ENCODE data around the gene WDPCP. TPM values are rescaled to one million over a fixed set of nuclear protein-coding genes. Genes with fewer than 3 reads are reported as not detected.

WDPCP gene
- polyA plus RNA-seq, 4 donors, result 1.1 to 4.0 (median 1.5) TPM

- no peaks in the 10 kb centered on the region for H3K9me3 ChIP-seq (ENCODE audit: control insufficient read depth in 2 of 2, insufficient read depth in 1 of 2, low read depth in 1 of 2, low read length in 1 of 2)
- H3K27me3 ChIP-seq (ENCODE audit: control insufficient read depth in 3 of 3, insufficient read depth in 3 of 3, low read length in 3 of 3), result peaks cover 0 to 12% (median 6%) of the 10 kb centered on the region in 3 donors
- H3K27ac ChIP-seq (ENCODE audit: low read depth in 1 of 3, low read length in 2 of 3), result no peak overlapping the region
- no peaks in the 10 kb centered on the region for H3K36me3 ChIP-seq (ENCODE audit: control insufficient read depth in 3 of 3, insufficient read depth in 2 of 3, low read depth in 1 of 3, low read length in 3 of 3)
- whole genome bisulfite sequencing, 3 donors, result 71 to 86% (median 79%) methylated on average over 3 of the region's 3 CpGs
- no peak overlapping the region for H3K4me3 ChIP-seq (ENCODE audit: low read depth in 1 of 3, low read length in 3 of 3)
- FAIRE-seq, result no peak
- no peaks in the 10 kb centered on the region for H3K4me1 ChIP-seq (ENCODE audit: control insufficient read depth in 3 of 3, insufficient read depth in 2 of 3, low read depth in 1 of 3, low read length in 2 of 3)
- DNase-seq, result no peak
Measured at GRCh38 chr2:63073994-63074393, 514.3 kb downstream of the WDPCP start.

DNA sequence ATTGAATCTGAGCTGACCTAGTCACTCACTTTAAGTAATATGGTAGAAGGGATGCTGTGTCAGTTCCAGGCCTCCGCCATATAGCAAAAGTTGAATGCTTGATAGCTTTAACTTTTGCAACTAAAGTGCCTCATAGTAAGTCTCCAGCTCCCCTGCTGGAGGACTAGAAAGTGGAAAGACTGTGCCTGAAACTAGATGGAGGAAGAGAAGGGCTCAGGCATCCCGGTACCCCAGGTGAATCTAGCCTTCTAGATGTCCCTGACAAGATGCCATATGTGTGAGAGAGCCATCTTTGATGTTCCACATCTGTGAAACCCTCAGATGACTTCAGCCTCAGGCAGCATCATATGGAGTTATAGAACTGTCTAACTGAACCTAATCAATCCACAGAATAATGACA lies 516.6 kb downstream of the WDPCP start:
- Histone ChIP-seq H3K27me3 (ENCODE audit: control insufficient read depth in 3 of 3, insufficient read depth in 3 of 3, low read length in 3 of 3) (peaks cover 0 to 17% (median 8%) of the 10 kb centered on the region in 3 donors), H3K4me1 (ENCODE audit: control insufficient read depth in 3 of 3, insufficient read depth in 2 of 3, low read depth in 1 of 3, low read length in 2 of 3) (no peaks in the 10 kb centered on the region), H3K4me3 (ENCODE audit: low read depth in 1 of 3, low read length in 3 of 3) (no peak overlapping the region), H3K27ac (ENCODE audit: low read depth in 1 of 3, low read length in 2 of 3) (no peak overlapping the region), H3K36me3 (ENCODE audit: control insufficient read depth in 3 of 3, insufficient read depth in 2 of 3, low read depth in 1 of 3, low read length in 3 of 3) (no peaks in the 10 kb centered on the region), H3K9me3 (ENCODE audit: control insufficient read depth in 2 of 2, insufficient read depth in 1 of 2, low read depth in 1 of 2, low read length in 1 of 2) (no peaks in the 10 kb centered on the region)
- FAIRE-seq, result no peak
- WGBS, 3 donors, result 76 to 84% (median 84%) methylated on average over 2 of the region's 2 CpGs
- DNase-seq, result no peak

Other genes starting within 250 kb of the WDPCP start
- gene MDH1, start 486 bp upstream of the WDPCP start, polyA plus RNA-seq, result 100 to 1,000 TPM; 181 to 401 (median 242) TPM